Embryonic facial prominence (tissue), 1 donor: ENCODE measurements around the gene CNR2.
"Not testable (repeated sequence)": the region's sequence is repeated elsewhere in the genome, so short reads cannot be mapped to it uniquely, and the experiment has no call there.

Source experiments
- DNase-seq: peaks from one replicate; pipeline ENCODE4 v3.0.0-alpha.2; 2016; ENCODE audit errors: extremely low spot score

The CNR2 gene

GRCh38 chr1:23836037-23836436, 77.1 kb downstream of the CNR2 start:
- no peak for DNase-seq

GRCh38 chr1:23834156-23834555, 79.0 kb downstream of the CNR2 start:
- DNase-seq, result not testable (repeated sequence)

GRCh38 chr1:23827717-23828116, 85.4 kb downstream of the CNR2 start:
- DNase-seq, result no peak

GRCh38 chr1:23826590-23826989, 86.6 kb downstream of the CNR2 start:
- not testable (repeated sequence) for DNase-seq

GRCh38 chr1:23825762-23826522, 87.2 kb downstream of the CNR2 start:
- no peak for DNase-seq

GRCh38 chr1:23825076-23825761, 87.9 kb downstream of the CNR2 start, which contains the start of gene HMGCL:
TSS of gene HMGCL (minus strand) at chr1:23825429. CDS start at chr1:23825415, 14 bp downstream.
- DNase-seq, result peak; percentile 89

- DNase-seq, result no peak
Measured at GRCh38 chr1:23824711-23825075, 88.5 kb downstream of the CNR2 start.

GRCh38 chr1:23823767-23824166, 89.4 kb downstream of the CNR2 start:
- no peak for DNase-seq
